Measurements from ENCODE around the gene ARID4A.
"Not testable (repeated sequence)": the region's sequence is repeated elsewhere in the genome, so short reads cannot be mapped to it uniquely, and the experiment has no call there.

Gene ARID4A

GRCh38 chr14:58362272-58362671 lies 63.9 kb downstream of the ARID4A start:
- not testable (repeated sequence) for DNase-seq (ENCODE audit: low read depth)

- DNase-seq (ENCODE audit: low read depth), result peak; percentile 32
Measured at GRCh38 chr14:58362798-58363412, 64.5 kb downstream of the ARID4A start.

- no peak for DNase-seq (ENCODE audit: low read depth)
Measured at GRCh38 chr14:58364316-58364715, 66.0 kb downstream of the ARID4A start.

- DNase-seq (ENCODE audit: low read depth), result no peak
Measured at GRCh38 chr14:58367296-58367695, 68.9 kb downstream of the ARID4A start.

- peak; percentile 28 for DNase-seq (ENCODE audit: low read depth)
Measured at GRCh38 chr14:58368956-58369355, 70.6 kb downstream of the ARID4A start.

- no peak for DNase-seq (ENCODE audit: low read depth)
Measured at GRCh38 chr14:58376791-58377190, 78.4 kb downstream of the ARID4A start.

- DNase-seq (ENCODE audit: low read depth), result no peak
Measured at GRCh38 chr14:58390830-58391229, 92.5 kb downstream of the ARID4A start.

GRCh38 chr14:58395562-58395811 lies 97.1 kb downstream of the ARID4A start:
- no peak for DNase-seq (ENCODE audit: low read depth)

- peak; percentile 76 for DNase-seq (ENCODE audit: low read depth)
Measured at GRCh38 chr14:58395812-58396788, 97.7 kb downstream of the ARID4A start, which contains the start of gene TOMM20L. Gene TOMM20L (plus strand): TSS chr14:58395930. CDS start chr14:58395958, 28 bp downstream.

- no peak for DNase-seq (ENCODE audit: low read depth)
Measured at GRCh38 chr14:58397156-58397555, 98.8 kb downstream of the ARID4A start.

- DNase-seq (ENCODE audit: low read depth), result no peak
Measured at GRCh38 chr14:58398495-58398894, 100.1 kb downstream of the ARID4A start.

- DNase-seq (ENCODE audit: low read depth), result no peak
Measured at GRCh38 chr14:58398895-58399294, 100.5 kb downstream of the ARID4A start.

- DNase-seq (ENCODE audit: low read depth), result no peak
Measured at GRCh38 chr14:58401587-58401986, 103.2 kb downstream of the ARID4A start.

- DNase-seq (ENCODE audit: low read depth), result no peak
Measured at GRCh38 chr14:58408681-58409215, 110.4 kb downstream of the ARID4A start.

GRCh38 chr14:58414845-58415244 lies 116.5 kb downstream of the ARID4A start:
- DNase-seq (ENCODE audit: low read depth), result no peak

- DNase-seq (ENCODE audit: low read depth), result no peak
Measured at GRCh38 chr14:58415636-58416547, 117.5 kb downstream of the ARID4A start.

- not testable (repeated sequence) for DNase-seq (ENCODE audit: low read depth)
Measured at GRCh38 chr14:58416934-58417333, 118.6 kb downstream of the ARID4A start.

Data from EH (cell line).